Measurements from ENCODE around the gene SSX4B.

DNA sequence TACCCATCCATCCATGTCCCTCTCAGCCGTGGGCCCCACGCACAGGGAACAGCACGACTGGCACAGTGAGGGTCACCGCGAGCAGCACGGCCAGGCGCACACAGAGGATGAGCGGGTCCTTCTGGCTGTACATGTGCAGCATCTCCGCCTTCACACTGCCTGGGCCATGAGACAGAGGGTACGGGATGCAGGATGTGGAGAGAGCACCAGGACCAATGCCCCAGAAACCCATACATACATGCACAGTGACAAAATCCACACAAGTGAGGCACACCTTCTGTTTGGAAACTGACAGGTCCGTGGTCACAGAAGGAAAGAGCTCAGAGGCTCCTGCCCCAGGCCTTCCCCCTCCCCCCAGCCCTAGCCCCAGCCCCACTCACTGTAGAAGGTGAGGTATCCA, 48.8 kb upstream of the SSX4B start:
- TF ChIP-seq EP300 (IDR thresholded peaks at IDR 0.05) (no peak), CTCF (IDR thresholded peaks at IDR 0.05) (no peak)

Measured in gastroesophageal sphincter (tissue), 3 donors.